IMR-90 (cell line): ENCODE measurements around the gene TATDN2.

Experiments used
- BHLHE40 ChIP-seq: fragments of 150-350 bp; IDR thresholded peaks from 2 replicates; pipeline ENCODE4 v1.6.1; 2016; ENCODE audit warnings: mild to moderate bottlenecking, low read depth, low read length
- CEBPB ChIP-seq: IDR thresholded peaks from 2 replicates; pipeline ENCODE4 v1.6.1; 2012; ENCODE audit warnings: low read depth, low read length, improper control_type of control experiment
- CHD1 ChIP-seq: IDR thresholded peaks from 2 replicates; pipeline ENCODE4 v1.6.1; 2012; ENCODE audit warnings: low read depth, low read length, improper control_type of control experiment
- ELK1 ChIP-seq: fragments of 150-350 bp; IDR thresholded peaks from 2 replicates; pipeline ENCODE4 v1.6.1; 2016; ENCODE audit warnings: low read depth, mild to moderate bottlenecking, low read length, moderate library complexity, borderline replicate concordance
- FOS ChIP-seq: fragments of 150-350 bp; IDR thresholded peaks from 2 replicates; pipeline ENCODE4 v1.6.1; 2016; ENCODE audit warnings: low read depth, low read length
- MAFK ChIP-seq: IDR thresholded peaks from 2 replicates; pipeline ENCODE4 v1.6.1; 2012; ENCODE audit warnings: low read depth, low read length, improper control_type of control experiment
- MXI1 ChIP-seq: IDR thresholded peaks from 2 replicates; pipeline ENCODE4 v1.6.1; 2012; ENCODE audit warnings: low read depth, mild to moderate bottlenecking, low read length, moderate library complexity, borderline replicate concordance
- POLR2A ChIP-seq: IDR thresholded peaks from 2 replicates; pipeline ENCODE4 v1.6.1; 2012; ENCODE audit warnings: mild to moderate bottlenecking, low read depth, low read length
- RAD21 ChIP-seq: IDR thresholded peaks from 2 replicates; pipeline ENCODE4 v1.6.1; 2012; ENCODE audit warnings: low read length, improper control_type of control experiment
- RCOR1 ChIP-seq: IDR thresholded peaks from 2 replicates; pipeline ENCODE4 v1.6.1; 2012; ENCODE audit warnings: mild to moderate bottlenecking, low read length, improper control_type of control experiment; ENCODE audit not compliant: insufficient replicate concordance
- RFX5 ChIP-seq: IDR thresholded peaks from 2 replicates; pipeline ENCODE4 v1.8.0; 2012; ENCODE audit warnings: low read depth, mild to moderate bottlenecking, low read length, moderate library complexity
- SMC3 ChIP-seq: fragments of 150-350 bp; IDR thresholded peaks from 2 replicates; pipeline ENCODE4 v1.6.1; 2016; ENCODE audit warnings: low read depth, mild to moderate bottlenecking, antibody characterized with exemption, low read length, moderate library complexity
- TF ChIP-seq, protein P1 (sequence below): conservative IDR thresholded peaks from 2 replicates; pipeline ENCODE4 v1.5.1; 2012; ENCODE audit warnings: mild to moderate bottlenecking, low read depth, low read length, improper control_type of control experiment

DNA sequence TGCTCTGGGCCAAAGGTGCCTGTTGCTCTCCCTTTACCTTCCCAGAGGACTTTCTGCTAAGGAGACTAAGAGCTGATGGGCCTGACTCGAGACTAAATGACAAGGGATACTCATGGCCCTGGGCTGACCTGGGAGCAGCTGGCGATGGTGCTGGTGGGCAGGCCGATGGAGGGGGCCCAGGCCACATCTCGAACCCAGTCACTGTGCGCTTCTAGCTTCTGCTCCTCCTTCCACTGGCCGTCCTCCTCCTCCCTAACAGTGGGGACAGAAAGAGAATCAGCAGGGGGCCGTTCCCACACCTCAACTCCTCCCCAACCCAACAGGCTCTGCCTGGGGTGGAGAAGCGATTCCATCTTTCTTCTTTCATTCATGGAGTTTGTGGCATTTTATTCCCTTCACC, 56.6 kb downstream of the TATDN2 start:
- TF ChIP-seq, protein P1, sequence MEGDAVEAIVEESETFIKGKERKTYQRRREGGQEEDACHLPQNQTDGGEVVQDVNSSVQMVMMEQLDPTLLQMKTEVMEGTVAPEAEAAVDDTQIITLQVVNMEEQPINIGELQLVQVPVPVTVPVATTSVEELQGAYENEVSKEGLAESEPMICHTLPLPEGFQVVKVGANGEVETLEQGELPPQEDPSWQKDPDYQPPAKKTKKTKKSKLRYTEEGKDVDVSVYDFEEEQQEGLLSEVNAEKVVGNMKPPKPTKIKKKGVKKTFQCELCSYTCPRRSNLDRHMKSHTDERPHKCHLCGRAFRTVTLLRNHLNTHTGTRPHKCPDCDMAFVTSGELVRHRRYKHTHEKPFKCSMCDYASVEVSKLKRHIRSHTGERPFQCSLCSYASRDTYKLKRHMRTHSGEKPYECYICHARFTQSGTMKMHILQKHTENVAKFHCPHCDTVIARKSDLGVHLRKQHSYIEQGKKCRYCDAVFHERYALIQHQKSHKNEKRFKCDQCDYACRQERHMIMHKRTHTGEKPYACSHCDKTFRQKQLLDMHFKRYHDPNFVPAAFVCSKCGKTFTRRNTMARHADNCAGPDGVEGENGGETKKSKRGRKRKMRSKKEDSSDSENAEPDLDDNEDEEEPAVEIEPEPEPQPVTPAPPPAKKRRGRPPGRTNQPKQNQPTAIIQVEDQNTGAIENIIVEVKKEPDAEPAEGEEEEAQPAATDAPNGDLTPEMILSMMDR: no peak
- TF ChIP-seq RFX5: no peak
- TF ChIP-seq RCOR1: no peak
- TF ChIP-seq POLR2A: no peak
- no peak for TF ChIP-seq BHLHE40
- TF ChIP-seq MXI1: no peak
- no peak for TF ChIP-seq CHD1
- TF ChIP-seq CEBPB: no peak
- no peak for TF ChIP-seq RAD21
- no peak for TF ChIP-seq ELK1
- TF ChIP-seq SMC3: no peak
- TF ChIP-seq MAFK: no peak
- TF ChIP-seq FOS: no peak
